HS-5 (cell line): ENCODE results near the gene PDE10A.
"Not testable (repeated sequence)": the region's sequence is repeated elsewhere in the genome, so short reads cannot be mapped to it uniquely, and the experiment has no call there.

ENCODE experiments used
- DNase-seq: peaks from one replicate; pipeline ENCODE4 v3.0.0-alpha.2; 2012; ENCODE audit warnings: low read depth

The PDE10A gene

GRCh38 chr6:165586706-165587105 lies 76.3 kb downstream of the PDE10A start:
- no peak for DNase-seq

- no peak for DNase-seq
These were observed 78.0 kb downstream of the PDE10A start for GRCh38 chr6:165585060-165585459.

GRCh38 chr6:165584541-165584940 lies 78.5 kb downstream of the PDE10A start:
- no peak for DNase-seq

GRCh38 chr6:165581678-165582077 lies 81.4 kb downstream of the PDE10A start:
- DNase-seq, result no peak

- no peak for DNase-seq
These were observed 82.9 kb downstream of the PDE10A start for GRCh38 chr6:165580136-165580535.

GRCh38 chr6:165579151-165579550 lies 83.9 kb downstream of the PDE10A start:
- no peak for DNase-seq

GRCh38 chr6:165577556-165577955 lies 85.5 kb downstream of the PDE10A start:
- DNase-seq, result no peak

- DNase-seq, result no peak
These were observed 87.9 kb downstream of the PDE10A start for GRCh38 chr6:165575158-165575549.

- DNase-seq, result no peak
These were observed 88.6 kb downstream of the PDE10A start for GRCh38 chr6:165574220-165575157.

- no peak for DNase-seq
These were observed 89.4 kb downstream of the PDE10A start for GRCh38 chr6:165573671-165574070.

GRCh38 chr6:165571721-165572132 lies 91.3 kb downstream of the PDE10A start:
- no peak for DNase-seq

- DNase-seq, result no peak
These were observed 91.9 kb downstream of the PDE10A start for GRCh38 chr6:165571068-165571682.

- no peak for DNase-seq
These were observed 94.7 kb downstream of the PDE10A start for GRCh38 chr6:165568326-165568725.

GRCh38 chr6:165566088-165566828 lies 96.8 kb downstream of the PDE10A start:
- no peak for DNase-seq

- no peak for DNase-seq
These were observed 100.5 kb downstream of the PDE10A start for GRCh38 chr6:165562421-165563090.

- DNase-seq, result no peak
These were observed 103.4 kb downstream of the PDE10A start for GRCh38 chr6:165559632-165560031.

GRCh38 chr6:165558097-165558496 lies 104.9 kb downstream of the PDE10A start:
- not testable (repeated sequence) for DNase-seq

- no peak for DNase-seq
These were observed 105.4 kb downstream of the PDE10A start for GRCh38 chr6:165557674-165558073.

GRCh38 chr6:165556116-165556843 lies 106.8 kb downstream of the PDE10A start:
- no peak for DNase-seq

GRCh38 chr6:165554644-165555043 lies 108.4 kb downstream of the PDE10A start:
- not testable (repeated sequence) for DNase-seq

- no peak for DNase-seq
These were observed 110.7 kb downstream of the PDE10A start for GRCh38 chr6:165552248-165552736.
